ENCODE data around the gene F10. TPM values are rescaled to one million over a fixed set of nuclear protein-coding genes. Genes with fewer than 3 reads are reported as not detected.
A peak's percentile ranks its signal among the peaks of the same experiment; 100 is the strongest.
"Not testable (repeated sequence)": the region's sequence is repeated elsewhere in the genome, so short reads cannot be mapped to it uniquely, and the experiment has no call there.

The F10 gene
- total and polyA plus RNA-seq, 2 experiments from 2014 or later, result 143 to 148 TPM

GRCh38 chr13:113109151-113110047 is 13.2 kb upstream of the F10 start:
- Histone ChIP-seq H3K4me2 (peak overlapping the region; percentile 85), H3K79me2 (no peaks in the 10 kb centered on the region), H3K4me1 (ENCODE audit: insufficient read depth) (peaks cover 19% of the 10 kb centered on the region), H3K27me3 (peaks cover 15% of the 10 kb centered on the region), H2AFZ (peak overlapping the region; percentile 56), H3K36me3 (replicated peaks; ENCODE audit: insufficient read depth, low read depth) (no peaks in the 10 kb centered on the region), H3K9me3 (ENCODE audit: low read depth) (no peaks in the 10 kb centered on the region), H3K27ac (no peak overlapping the region), H3K9me2 (replicated peaks; ENCODE audit: insufficient read depth) (no peaks in the 10 kb centered on the region), H3K4me3 (no peak overlapping the region), H4K20me1 (ENCODE audit: insufficient read depth, poor library complexity, severe bottlenecking) (no peaks in the 10 kb centered on the region)
- TF ChIP-seq EZH2phosphoT487 (IDR thresholded peaks at IDR 0.05; ENCODE audit: low read depth, severe bottlenecking, unreplicated experiment) (no peak), CTCF (IDR thresholded peaks at IDR 0.05; ENCODE audit: poor library complexity) (no peak), EZH2 (IDR thresholded peaks at IDR 0.05; ENCODE audit: borderline replicate concordance) (no peak)
- WGBS (ENCODE audit: low lambda C conversion rate, missing lambda C conversion rate), result 54% methylated on average over 49 of the region's 73 CpGs
- DNase-seq (ENCODE audit: low spot score), result no peak

GRCh38 chr13:113110048-113110851 is 12.3 kb upstream of the F10 start:
- Histone ChIP-seq H3K9me2 (replicated peaks; ENCODE audit: insufficient read depth) (no peaks in the 10 kb centered on the region), H3K4me2 (peak overlapping the region; percentile 85), H3K27ac (no peak overlapping the region), H4K20me1 (ENCODE audit: insufficient read depth, poor library complexity, severe bottlenecking) (no peaks in the 10 kb centered on the region), H2AFZ (peak overlapping the region; percentile 56), H3K4me3 (peak overlapping the region; percentile 33), H3K9me3 (ENCODE audit: low read depth) (no peaks in the 10 kb centered on the region), H3K79me2 (no peaks in the 10 kb centered on the region), H3K36me3 (replicated peaks; ENCODE audit: insufficient read depth, low read depth) (no peaks in the 10 kb centered on the region), H3K4me1 (ENCODE audit: insufficient read depth) (peaks cover 11% of the 10 kb centered on the region), H3K27me3 (peaks cover 15% of the 10 kb centered on the region)
- no peak for DNase-seq (ENCODE audit: low spot score)
- TF ChIP-seq EZH2 (IDR thresholded peaks at IDR 0.05; ENCODE audit: borderline replicate concordance), result no peak
- no peak for TF ChIP-seq EZH2phosphoT487 (IDR thresholded peaks at IDR 0.05; ENCODE audit: low read depth, severe bottlenecking, unreplicated experiment)
- TF ChIP-seq CTCF (IDR thresholded peaks at IDR 0.05; ENCODE audit: poor library complexity), result no peak
- WGBS (ENCODE audit: low lambda C conversion rate, missing lambda C conversion rate), result 23% methylated on average over 78 of the region's 99 CpGs

- no peaks in the 10 kb centered on the region for H3K9me3 ChIP-seq (ENCODE audit: low read depth)
- H3K36me3 ChIP-seq (replicated peaks; ENCODE audit: insufficient read depth, low read depth), result no peaks in the 10 kb centered on the region
- H3K27ac ChIP-seq, result no peak overlapping the region
- peaks cover 15% of the 10 kb centered on the region for H3K27me3 ChIP-seq
- peak overlapping the region; percentile 56 for H2AFZ ChIP-seq
- TF ChIP-seq EZH2 (IDR thresholded peaks at IDR 0.05; ENCODE audit: borderline replicate concordance) (no peak), CTCF (IDR thresholded peaks at IDR 0.05; ENCODE audit: poor library complexity) (no peak), EZH2phosphoT487 (IDR thresholded peaks at IDR 0.05; ENCODE audit: low read depth, severe bottlenecking, unreplicated experiment) (no peak)
- H3K4me1 ChIP-seq (ENCODE audit: insufficient read depth), result peaks cover 8% of the 10 kb centered on the region
- no peaks in the 10 kb centered on the region for H3K79me2 ChIP-seq
- no peaks in the 10 kb centered on the region for H3K9me2 ChIP-seq (replicated peaks; ENCODE audit: insufficient read depth)
- DNase-seq (ENCODE audit: low spot score), result no peak
- no peaks in the 10 kb centered on the region for H4K20me1 ChIP-seq (ENCODE audit: insufficient read depth, poor library complexity, severe bottlenecking)
- peak overlapping the region; percentile 33 for H3K4me3 ChIP-seq
- peak overlapping the region; percentile 85 for H3K4me2 ChIP-seq
- WGBS (ENCODE audit: low lambda C conversion rate, missing lambda C conversion rate), result 64% methylated on average over 38 of the region's 49 CpGs
These were observed 11.7 kb upstream of the F10 start for GRCh38 chr13:113110852-113111315.

- not testable (repeated sequence) for H3K79me2 ChIP-seq; H3K4me3 ChIP-seq; H3K4me2 ChIP-seq; H3K9me2 ChIP-seq (replicated peaks; ENCODE audit: insufficient read depth); H2AFZ ChIP-seq; H3K4me1 ChIP-seq (ENCODE audit: insufficient read depth); H3K27ac ChIP-seq; H3K9me3 ChIP-seq (ENCODE audit: low read depth); H3K36me3 ChIP-seq (replicated peaks; ENCODE audit: insufficient read depth, low read depth); H4K20me1 ChIP-seq (ENCODE audit: insufficient read depth, poor library complexity, severe bottlenecking); DNase-seq (ENCODE audit: low spot score)
- peaks cover 15% of the 10 kb centered on the region for H3K27me3 ChIP-seq
- WGBS (ENCODE audit: low lambda C conversion rate, missing lambda C conversion rate), result 95% methylated on average over 5 of the region's 5 CpGs
These were observed 10.8 kb upstream of the F10 start for GRCh38 chr13:113111821-113112220.

GRCh38 chr13:113112475-113112874 is 10.1 kb upstream of the F10 start:
- H3K4me1 ChIP-seq (ENCODE audit: insufficient read depth); H2AFZ ChIP-seq; H3K27ac ChIP-seq; H3K9me3 ChIP-seq (ENCODE audit: low read depth); DNase-seq (ENCODE audit: low spot score); H4K20me1 ChIP-seq (ENCODE audit: insufficient read depth, poor library complexity, severe bottlenecking); H3K79me2 ChIP-seq; H3K36me3 ChIP-seq (replicated peaks; ENCODE audit: insufficient read depth, low read depth); H3K4me2 ChIP-seq; H3K4me3 ChIP-seq; H3K9me2 ChIP-seq (replicated peaks; ENCODE audit: insufficient read depth): not testable (repeated sequence)
- 83% methylated on average over 1 of the region's 1 CpG for WGBS (ENCODE audit: low lambda C conversion rate, missing lambda C conversion rate)
- peaks cover 15% of the 10 kb centered on the region for H3K27me3 ChIP-seq
